Lower lobe of right lung (tissue), 2 donors: ENCODE results near the gene RC3H2. TPM values are rescaled to one million over a fixed set of nuclear protein-coding genes. Genes with fewer than 3 reads are reported as not detected.

Experiments
- ATAC-seq, 2 donors: fragments of 200-7000 bp; cut with Tn5 transposase; one replicate each; pipeline ENCODE4 v1.9.1; 2020 to 2022; ENCODE audit warnings: mild to moderate bottlenecking in 2 of 2, moderate library complexity in 2 of 2
- DNase-seq: peaks from one replicate; pipeline ENCODE4 v3.0.0-alpha.2; 2020
- H3K27ac ChIP-seq: fragments of 200-600 bp; one replicate; pipeline ENCODE4 v1.8.0; 2022
- H3K27me3 ChIP-seq: fragments of 200-600 bp; one replicate; pipeline ENCODE4 v1.8.0; 2022; ENCODE audit warnings: low read depth
- H3K36me3 ChIP-seq: fragments of 200-600 bp; one replicate; pipeline ENCODE4 v1.8.0; 2022; ENCODE audit warnings: mild to moderate bottlenecking
- H3K4me1 ChIP-seq: fragments of 200-600 bp; one replicate; pipeline ENCODE4 v1.8.0; 2022
- H3K4me3 ChIP-seq: fragments of 200-600 bp; one replicate; pipeline ENCODE4 v1.8.0; 2022; ENCODE audit warnings: mild to moderate bottlenecking
- H3K9me3 ChIP-seq: fragments of 200-600 bp; one replicate; pipeline ENCODE4 v1.8.0; 2022
- CTCF ChIP-seq: fragments of 200-600 bp; IDR thresholded peaks from one replicate; pipeline ENCODE4 v1.8.0; 2022; ENCODE audit warnings: antibody characterized with exemption, mild to moderate bottlenecking
- intact Hi-C: fragments of 100-400 bp; cut with DNase I; formaldehyde crosslinking; loops from one replicate; pipeline ENCODE4 v1.11.0; 2022
- total RNA-seq: library from RNA; stranded (reverse); fragmentation: NEBNext Ultra II Directional; extraction: Animal tissue kit (Norgen Biotek cat#: 25700); gene quantifications from one replicate; pipeline ENCODE4 v1.2.1, GENCODE V29; 2021
- donor health status: DM: no; HTN: yes; CAD: no; lungs with severe emphysema.

RC3H2 gene
- total RNA-seq, 1 donor from 2014 or later = 44.2 TPM

GRCh38 chr9:122931226-122932121, 26.3 kb upstream of the RC3H2 start, which contains the start of gene ZBTB26:
TSS of gene ZBTB26 (minus strand) at chr9:122931512. CDS start at chr9:122919934, 11,578 bp downstream.
- Histone ChIP-seq H3K36me3 (peaks cover 5% of the 10 kb centered on the region), H3K9me3 (no peaks in the 10 kb centered on the region), H3K27ac (peak within 1 kb of the TSS; percentile 86), H3K4me1 (peaks cover 34% of the 10 kb centered on the region), H3K4me3 (peak within 1 kb of the TSS; percentile 84), H3K27me3 (no peaks in the 10 kb centered on the region)
- intact Hi-C loops = no loop called here
- peak; percentile 97 for DNase-seq
- TF ChIP-seq CTCF = no peak
- peak; percentile 100 for ATAC-seq

- no peaks in the 10 kb centered on the region for H3K36me3 ChIP-seq
- intact Hi-C loops = no loop called here
- peak overlapping the region; percentile 86 for H3K27ac ChIP-seq
- no peak for TF ChIP-seq CTCF
- H3K9me3 ChIP-seq = no peaks in the 10 kb centered on the region
- DNase-seq (no peak), ATAC-seq (no peak)
- peak overlapping the region; percentile 84 for H3K4me3 ChIP-seq
- no peaks in the 10 kb centered on the region for H3K27me3 ChIP-seq
- H3K4me1 ChIP-seq = peaks cover 34% of the 10 kb centered on the region
Measured at GRCh38 chr9:122930541-122931225, 25.5 kb upstream of the RC3H2 start.

GRCh38 chr9:122929796-122930354, 24.7 kb upstream of the RC3H2 start:
- no peak overlapping the region for H3K4me3 ChIP-seq
- DNase-seq (no peak), ATAC-seq (no peak)
- no peaks in the 10 kb centered on the region for H3K27me3 ChIP-seq
- TF ChIP-seq CTCF = no peak
- H3K4me1 ChIP-seq = peaks cover 34% of the 10 kb centered on the region
- intact Hi-C loops = no loop called here
- no peaks in the 10 kb centered on the region for H3K9me3 ChIP-seq
- no peaks in the 10 kb centered on the region for H3K36me3 ChIP-seq
- no peak overlapping the region for H3K27ac ChIP-seq

GRCh38 chr9:122923947-122924346, 18.8 kb upstream of the RC3H2 start:
- Histone ChIP-seq H3K9me3 (no peaks in the 10 kb centered on the region), H3K4me3 (no peak overlapping the region), H3K27ac (no peak overlapping the region), H3K36me3 (peaks cover 20% of the 10 kb centered on the region), H3K4me1 (no peaks in the 10 kb centered on the region), H3K27me3 (no peaks in the 10 kb centered on the region)
- no peak for TF ChIP-seq CTCF
- intact Hi-C loops = no loop called here
- ATAC-seq = no peak
- DNase-seq = no peak

GRCh38 chr9:122922713-122923112, 17.6 kb upstream of the RC3H2 start:
- Histone ChIP-seq H3K4me1 (no peaks in the 10 kb centered on the region), H3K36me3 (peaks cover 31% of the 10 kb centered on the region), H3K27me3 (no peaks in the 10 kb centered on the region), H3K27ac (no peak overlapping the region), H3K9me3 (no peaks in the 10 kb centered on the region), H3K4me3 (no peak overlapping the region)
- DNase-seq (no peak), ATAC-seq (no peak)
- no peak for TF ChIP-seq CTCF
- intact Hi-C loops = no loop called here
